Gastrocnemius medialis (tissue), 4 donors: Measurements from ENCODE around the gene EPB42.

Experiments
- POLR2A ChIP-seq, 2 donors: fragments of 450-650 bp; IDR thresholded peaks; one replicate each; pipeline ENCODE4 v1.6.1; 2017; ENCODE audit warnings: antibody characterized with exemption in 2 of 2, mild to moderate bottlenecking in 2 of 2, moderate library complexity in 2 of 2
- TF ChIP-seq, protein P1 (sequence below), 5 experiments: fragments of 450-650 bp in 3 of 5; fragments of 200-600 bp in 2 of 5; sonication (generic) in 2 of 5; IDR thresholded peaks in 4 of 5; conservative IDR thresholded peaks in 1 of 5; 1 replicate in 4 of 5; 2 replicates in 1 of 5; pipeline ENCODE4 v1.5.1; 2016 to 2019; ENCODE audit warnings: antibody characterized with exemption in 5 of 5, mild to moderate bottlenecking in 3 of 5, moderate library complexity in 3 of 5

DNA sequence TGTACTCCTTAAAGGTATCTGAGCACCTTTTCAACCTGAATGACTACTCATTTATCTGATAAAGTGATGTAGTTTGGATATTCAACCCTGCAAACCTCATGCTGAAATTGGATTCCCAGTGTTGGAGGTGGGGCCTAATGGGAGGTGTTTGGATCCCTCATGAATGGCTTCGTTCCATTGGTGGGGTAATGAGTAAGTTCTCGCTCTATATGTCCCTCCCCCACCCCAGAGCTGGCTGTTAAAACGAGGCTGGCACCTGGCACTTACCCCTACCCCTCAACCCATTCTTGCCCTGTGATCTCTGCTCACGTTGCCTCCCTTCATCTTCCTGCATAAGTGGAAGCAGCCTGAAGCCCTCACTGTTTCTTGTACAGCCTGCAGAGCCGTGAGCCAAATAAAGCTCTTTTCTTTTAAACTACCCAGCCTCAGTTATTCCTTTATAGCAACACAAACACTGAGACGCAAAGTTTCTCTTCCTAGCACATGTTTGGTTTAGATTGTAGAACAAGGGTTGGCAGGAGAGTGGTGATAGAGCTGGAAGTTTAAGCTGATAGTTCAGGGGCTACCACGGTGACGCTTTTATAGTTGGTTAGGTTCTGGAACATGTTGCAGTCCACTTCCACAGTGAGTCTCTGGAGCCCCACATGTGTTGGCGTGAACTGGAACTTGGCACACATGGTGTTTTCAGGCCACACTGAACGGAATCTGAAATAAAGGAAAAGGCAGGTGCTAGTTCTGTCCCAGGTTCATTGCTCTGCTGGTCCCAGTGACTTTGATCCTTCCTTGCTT, 23.9 kb downstream of the EPB42 start:
- TF ChIP-seq POLR2A (IDR thresholded peaks at IDR 0.05), result no peak
- TF ChIP-seq, protein P1, sequence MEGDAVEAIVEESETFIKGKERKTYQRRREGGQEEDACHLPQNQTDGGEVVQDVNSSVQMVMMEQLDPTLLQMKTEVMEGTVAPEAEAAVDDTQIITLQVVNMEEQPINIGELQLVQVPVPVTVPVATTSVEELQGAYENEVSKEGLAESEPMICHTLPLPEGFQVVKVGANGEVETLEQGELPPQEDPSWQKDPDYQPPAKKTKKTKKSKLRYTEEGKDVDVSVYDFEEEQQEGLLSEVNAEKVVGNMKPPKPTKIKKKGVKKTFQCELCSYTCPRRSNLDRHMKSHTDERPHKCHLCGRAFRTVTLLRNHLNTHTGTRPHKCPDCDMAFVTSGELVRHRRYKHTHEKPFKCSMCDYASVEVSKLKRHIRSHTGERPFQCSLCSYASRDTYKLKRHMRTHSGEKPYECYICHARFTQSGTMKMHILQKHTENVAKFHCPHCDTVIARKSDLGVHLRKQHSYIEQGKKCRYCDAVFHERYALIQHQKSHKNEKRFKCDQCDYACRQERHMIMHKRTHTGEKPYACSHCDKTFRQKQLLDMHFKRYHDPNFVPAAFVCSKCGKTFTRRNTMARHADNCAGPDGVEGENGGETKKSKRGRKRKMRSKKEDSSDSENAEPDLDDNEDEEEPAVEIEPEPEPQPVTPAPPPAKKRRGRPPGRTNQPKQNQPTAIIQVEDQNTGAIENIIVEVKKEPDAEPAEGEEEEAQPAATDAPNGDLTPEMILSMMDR (IDR thresholded peaks at IDR 0.05 in 4 of 5, conservative IDR thresholded peaks at IDR 0.05 in 1 of 5), result no peak
